ENCODE results near the gene QRFP.

QRFP gene

GRCh38 chr9:130893341-130894101 lies 3.1 kb downstream of the QRFP start:
- H3K27me3 ChIP-seq, result peaks cover 10% of the 10 kb centered on the region
- peak; percentile 55 for DNase-seq
- H3K9me3 ChIP-seq, result no peaks in the 10 kb centered on the region
- no peak overlapping the region for H3K4me3 ChIP-seq (ENCODE audit: low read depth, low read length)
- peaks cover 3% of the 10 kb centered on the region; the same call in 1 of the 2 replicates for H3K4me1 ChIP-seq
- peaks cover 15% of the 10 kb centered on the region for H3K36me3 ChIP-seq
- TF ChIP-seq CTCF (IDR thresholded peaks at IDR 0.05; ENCODE audit: low read depth, low read length), result peak; percentile 64

- Histone ChIP-seq H3K27me3 (peaks cover 3% of the 10 kb centered on the region), H3K9me3 (no peaks in the 10 kb centered on the region), H3K4me3 (ENCODE audit: low read depth, low read length) (no peak overlapping the region), H3K4me1 (peaks cover 3% of the 10 kb centered on the region; the same call in 1 of the 2 replicates), H3K36me3 (peaks cover 23% of the 10 kb centered on the region)
- no peak for DNase-seq
- TF ChIP-seq CTCF (IDR thresholded peaks at IDR 0.05; ENCODE audit: low read depth, low read length), result no peak
Measured at GRCh38 chr9:130892477-130893304, 3.9 kb downstream of the QRFP start.

GRCh38 chr9:130891688-130892476 lies 4.7 kb downstream of the QRFP start:
- Histone ChIP-seq H3K27me3 (no peaks in the 10 kb centered on the region), H3K36me3 (peaks cover 29% of the 10 kb centered on the region), H3K4me1 (peaks cover 3% of the 10 kb centered on the region; the same call in 1 of the 2 replicates), H3K4me3 (ENCODE audit: low read depth, low read length) (no peak overlapping the region), H3K9me3 (no peaks in the 10 kb centered on the region)
- no peak for TF ChIP-seq CTCF (IDR thresholded peaks at IDR 0.05; ENCODE audit: low read depth, low read length)
- DNase-seq, result peak; percentile 14

GRCh38 chr9:130890870-130891687 lies 5.5 kb downstream of the QRFP start:
- no peak overlapping the region for H3K4me3 ChIP-seq (ENCODE audit: low read depth, low read length)
- H3K27me3 ChIP-seq, result no peaks in the 10 kb centered on the region
- H3K9me3 ChIP-seq, result no peaks in the 10 kb centered on the region
- TF ChIP-seq CTCF (IDR thresholded peaks at IDR 0.05; ENCODE audit: low read depth, low read length), result no peak
- H3K36me3 ChIP-seq, result peaks cover 37% of the 10 kb centered on the region
- peaks cover 3% of the 10 kb centered on the region; the same call in 1 of the 2 replicates for H3K4me1 ChIP-seq
- DNase-seq, result peak; percentile 12

- DNase-seq, result no peak
- Histone ChIP-seq H3K36me3 (peaks cover 46% of the 10 kb centered on the region), H3K27me3 (no peaks in the 10 kb centered on the region), H3K9me3 (no peaks in the 10 kb centered on the region), H3K4me3 (ENCODE audit: low read depth, low read length) (no peak overlapping the region), H3K4me1 (peaks cover 3% of the 10 kb centered on the region; the same call in 1 of the 2 replicates)
- no peak for TF ChIP-seq CTCF (IDR thresholded peaks at IDR 0.05; ENCODE audit: low read depth, low read length)
Measured at GRCh38 chr9:130890124-130890523, 6.5 kb downstream of the QRFP start.
